GM21528 (cell line): ENCODE data around the gene MFSD2A.
A peak's percentile ranks its signal among the peaks of the same experiment; 100 is the strongest.
"Not testable (repeated sequence)": the region's sequence is repeated elsewhere in the genome, so short reads cannot be mapped to it uniquely, and the experiment has no call there.

Source experiments
- ATAC-seq: cut with Tn5 transposase; IDR thresholded peaks from one replicate; pipeline ENCODE4 v1.9.1; 2021; ENCODE audit warnings: mild to moderate bottlenecking, moderate library complexity; ENCODE audit not compliant: unreplicated experiment, low FRiP score

The MFSD2A gene

GRCh38 chr1:39964552-39964951 is 9.6 kb downstream of the MFSD2A start:
- ATAC-seq: no peak

GRCh38 chr1:39965044-39965443 is 10.1 kb downstream of the MFSD2A start:
- no peak for ATAC-seq

GRCh38 chr1:39969048-39969447 is 14.1 kb downstream of the MFSD2A start:
- no peak for ATAC-seq

- no peak for ATAC-seq
Measured at GRCh38 chr1:39969531-39970270, 14.8 kb downstream of the MFSD2A start.

GRCh38 chr1:39970274-39970673 is 15.3 kb downstream of the MFSD2A start:
- ATAC-seq: no peak

GRCh38 chr1:39971138-39971537 is 16.2 kb downstream of the MFSD2A start:
- ATAC-seq: no peak

- ATAC-seq: no peak
Measured at GRCh38 chr1:39973503-39974135, 18.7 kb downstream of the MFSD2A start.

GRCh38 chr1:39976732-39977131 is 21.8 kb downstream of the MFSD2A start:
- no peak for ATAC-seq

- no peak for ATAC-seq
Measured at GRCh38 chr1:39977202-39977601, 22.3 kb downstream of the MFSD2A start.

GRCh38 chr1:39979654-39980053 is 24.7 kb downstream of the MFSD2A start:
- ATAC-seq: no peak

GRCh38 chr1:39980555-39981313 is 25.8 kb downstream of the MFSD2A start:
- no peak for ATAC-seq

- no peak for ATAC-seq
Measured at GRCh38 chr1:39981385-39981784, 26.4 kb downstream of the MFSD2A start.

GRCh38 chr1:39981945-39982344 is 27.0 kb downstream of the MFSD2A start:
- no peak for ATAC-seq

GRCh38 chr1:39984480-39984879 is 29.5 kb downstream of the MFSD2A start:
- ATAC-seq: not testable (repeated sequence)

GRCh38 chr1:39984951-39985350 is 30.0 kb downstream of the MFSD2A start:
- ATAC-seq: no peak

- ATAC-seq: no peak
Measured at GRCh38 chr1:39987869-39988268, 32.9 kb downstream of the MFSD2A start.

- no peak for ATAC-seq
Measured at GRCh38 chr1:39988618-39989343, 33.8 kb downstream of the MFSD2A start.

- no peak for ATAC-seq
Measured at GRCh38 chr1:39990428-39990827, 35.5 kb downstream of the MFSD2A start.

GRCh38 chr1:39992234-39992633 is 37.3 kb downstream of the MFSD2A start:
- ATAC-seq: no peak

- ATAC-seq: no peak
Measured at GRCh38 chr1:39992888-39993287, 37.9 kb downstream of the MFSD2A start.

- ATAC-seq: peak; percentile 82
Measured at GRCh38 chr1:39995973-39996393, 41.0 kb downstream of the MFSD2A start.
